GM18519 (cell line): ENCODE results near the gene NOD2.

Source experiments
- ATAC-seq: cut with Tn5 transposase; IDR thresholded peaks from one replicate; pipeline ENCODE4 v1.9.1; 2021; ENCODE audit warnings: mild to moderate bottlenecking, moderate library complexity; ENCODE audit not compliant: unreplicated experiment, low FRiP score

Gene NOD2

DNA sequence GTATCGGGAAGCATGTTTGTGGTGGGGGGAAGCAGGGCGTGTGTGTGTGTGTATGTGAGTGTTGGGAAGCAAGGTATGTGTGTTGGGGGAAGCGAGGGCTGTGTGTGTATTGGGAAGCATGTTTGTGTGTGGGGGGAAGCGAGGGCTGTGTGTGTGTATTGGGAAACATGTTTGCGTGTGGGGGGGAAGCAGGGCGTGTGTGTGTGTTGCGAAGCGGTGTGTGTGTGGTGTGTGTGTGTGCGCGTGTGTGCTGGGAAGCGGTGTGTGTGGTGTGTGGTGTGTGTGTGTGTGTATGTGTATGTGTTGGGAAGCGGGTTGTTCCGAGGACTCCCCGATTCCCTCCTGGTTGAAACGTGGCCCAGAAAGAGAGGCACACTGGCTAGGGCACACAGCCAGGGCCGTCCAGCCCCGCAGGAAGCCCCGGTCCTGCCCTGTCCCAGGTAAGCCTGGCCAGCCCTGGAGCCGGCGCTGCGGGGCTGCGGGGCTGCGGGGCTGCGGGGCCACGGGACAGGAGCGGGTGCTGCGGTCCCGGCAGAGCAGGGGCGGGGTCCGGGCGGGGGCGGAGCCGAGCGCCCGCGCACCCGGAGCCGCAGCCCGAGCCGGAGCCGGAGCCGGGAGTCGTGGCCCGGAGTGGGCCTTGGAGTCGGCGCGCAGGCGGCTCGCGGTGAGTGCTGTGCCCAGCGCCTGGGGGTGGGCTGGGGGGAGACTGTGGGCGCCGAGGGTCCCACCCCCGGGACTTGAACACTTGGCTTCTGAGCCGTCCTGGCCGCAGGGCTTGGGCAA, at the start of gene NOD2:
Gene NOD2, plus strand, starts transcription at position 608 of the 783 bp plus-strand sequence. CDS start 5,890 bp downstream, outside the sequence.
- no peak for ATAC-seq

DNA sequence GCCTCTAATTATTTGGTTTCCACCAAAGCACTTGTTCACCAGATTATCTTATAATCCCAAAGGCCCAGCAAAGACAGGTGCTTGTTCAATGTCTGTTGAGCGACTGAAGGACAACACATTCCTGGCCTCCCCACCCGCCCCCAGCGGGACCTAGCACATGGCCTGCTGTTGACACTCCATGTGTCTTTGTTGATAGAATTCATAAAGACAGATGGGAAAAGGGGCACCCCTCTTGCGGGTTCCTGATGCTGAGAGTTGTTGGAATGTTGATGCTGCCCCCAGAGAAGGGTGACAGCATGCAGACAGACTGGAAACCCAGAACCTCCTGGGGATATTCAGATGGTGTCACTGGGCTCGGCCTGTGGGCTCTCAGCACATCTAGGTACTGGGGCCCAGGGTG, 49.2 kb upstream of the NOD2 start:
- no peak for ATAC-seq

DNA sequence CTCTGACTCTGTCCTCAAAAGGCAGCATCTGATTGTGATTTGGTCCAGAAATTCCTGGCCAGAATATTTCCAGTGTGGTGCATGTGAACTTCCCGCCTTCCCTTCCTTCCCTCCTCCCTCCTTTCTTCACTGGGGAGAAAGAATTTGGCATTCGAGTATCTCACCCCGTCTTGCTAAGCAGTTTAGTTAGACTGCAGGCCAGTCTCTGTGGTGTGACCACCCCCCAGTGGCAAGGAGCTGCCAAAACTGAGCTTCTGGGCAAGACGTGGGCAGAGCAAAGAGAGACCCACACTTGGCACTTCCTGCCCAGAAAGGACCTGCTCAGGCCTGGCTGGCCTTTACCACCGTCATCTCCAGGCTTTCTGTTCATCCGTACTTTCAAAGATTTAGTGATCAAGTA, 48.7 kb upstream of the NOD2 start:
- ATAC-seq = no peak

DNA sequence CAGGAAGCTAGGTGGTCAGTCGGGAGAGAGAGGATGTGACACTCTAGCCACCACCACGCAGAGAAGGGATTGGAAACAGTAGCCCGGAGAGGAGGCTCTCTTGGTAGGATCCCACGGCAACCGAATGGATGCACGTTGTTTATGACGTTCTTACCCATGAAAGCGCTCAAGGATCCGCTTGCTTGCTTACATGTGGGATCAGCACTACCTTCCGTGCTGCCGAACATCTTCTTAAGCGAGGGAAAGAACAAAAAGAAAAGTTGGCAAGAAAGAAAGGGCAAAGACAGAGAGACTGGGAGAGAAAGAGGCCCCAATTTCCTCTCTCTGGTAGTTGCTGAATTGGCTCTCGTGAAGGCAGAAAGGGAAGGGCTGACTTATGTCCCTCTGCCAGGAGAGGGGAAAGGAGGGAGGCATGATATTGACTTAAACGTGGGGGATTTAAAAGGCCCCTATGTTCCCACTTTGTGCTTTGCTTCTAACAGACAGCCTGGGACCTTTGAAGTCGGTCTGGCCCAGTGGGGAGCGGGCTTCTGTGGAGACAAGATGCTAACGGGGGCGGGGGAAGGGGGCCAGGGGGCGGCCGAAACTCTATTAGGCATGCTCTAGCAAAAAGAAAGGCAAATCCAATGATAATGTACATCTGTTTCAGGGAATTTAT, 47.7 kb upstream of the NOD2 start:
- no peak for ATAC-seq

DNA sequence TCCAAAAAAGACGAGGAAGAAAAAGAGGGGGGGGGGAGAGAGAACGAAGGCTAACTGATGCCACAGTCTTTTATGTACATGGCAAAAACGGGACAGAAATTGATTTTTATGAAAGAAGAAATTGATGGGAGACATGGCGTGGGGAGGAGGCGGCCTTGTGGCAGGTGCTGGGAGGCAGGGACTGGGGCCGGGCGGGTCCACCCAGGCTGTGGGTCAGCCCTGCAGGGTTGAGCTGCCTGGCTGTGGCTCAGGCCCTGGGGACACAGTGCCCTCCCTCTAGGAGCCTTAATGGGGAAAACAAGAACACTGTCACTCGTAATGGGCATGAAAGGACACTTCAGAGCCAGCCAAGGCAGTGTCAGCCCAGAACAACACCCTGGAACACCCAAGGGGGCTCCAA, 47.1 kb upstream of the NOD2 start:
- ATAC-seq = no peak

DNA sequence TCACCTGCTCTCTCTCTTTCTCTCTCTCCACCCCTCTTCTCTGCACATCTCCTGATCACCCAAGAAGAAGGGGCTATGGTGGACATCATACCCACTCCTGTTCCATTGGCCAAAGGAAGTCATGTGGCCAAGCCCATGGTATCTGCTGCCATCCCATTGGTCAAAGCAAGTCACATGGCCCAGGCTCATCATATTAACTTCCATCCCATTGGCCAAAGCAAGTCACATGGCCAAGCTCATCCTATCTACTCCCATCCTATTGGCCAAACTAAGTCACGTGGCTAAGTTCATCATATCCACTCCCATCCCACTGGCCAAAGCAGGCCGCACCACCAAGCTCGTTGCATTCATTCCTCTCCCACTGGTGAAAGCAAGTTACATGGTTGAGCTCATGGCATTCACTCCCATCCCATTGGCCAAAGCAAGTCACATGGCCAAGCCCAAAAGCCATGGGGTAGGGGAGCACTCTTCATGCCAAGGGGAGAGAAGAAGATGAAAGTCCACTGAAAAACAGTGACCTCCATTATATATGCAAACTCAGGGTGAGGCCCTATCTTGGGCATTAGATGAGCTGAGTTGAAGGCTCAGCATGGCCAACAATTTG, 41.5 kb upstream of the NOD2 start:
- ATAC-seq = no peak

DNA sequence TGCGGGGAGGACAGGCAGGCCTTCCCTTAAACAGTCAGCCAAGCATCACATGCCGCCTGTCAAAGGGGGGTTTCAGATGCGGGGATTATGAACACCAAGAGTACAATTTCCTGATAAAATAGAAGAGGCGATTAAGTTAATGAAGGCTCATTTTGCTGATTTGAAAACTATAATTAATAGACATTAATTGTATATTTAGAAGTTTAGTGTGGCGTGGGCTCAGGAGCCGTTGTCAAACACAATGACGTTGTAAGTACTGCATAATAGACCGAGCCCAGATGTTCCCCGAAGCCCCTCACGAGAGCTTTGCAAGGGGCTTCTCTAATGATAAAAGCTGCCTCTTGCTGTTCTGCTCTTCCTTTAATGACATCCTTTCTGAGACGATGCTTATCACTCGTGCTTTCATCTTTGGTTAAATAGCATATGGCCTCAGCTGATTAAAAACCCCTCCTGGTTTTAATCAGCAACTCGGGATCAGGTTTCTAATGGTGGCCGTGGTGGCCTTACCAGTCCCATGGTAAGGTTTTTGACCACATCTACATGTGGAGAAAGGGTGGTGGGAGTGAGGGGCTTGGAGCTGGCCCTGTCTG, 40.5 kb upstream of the NOD2 start:
- no peak for ATAC-seq

DNA sequence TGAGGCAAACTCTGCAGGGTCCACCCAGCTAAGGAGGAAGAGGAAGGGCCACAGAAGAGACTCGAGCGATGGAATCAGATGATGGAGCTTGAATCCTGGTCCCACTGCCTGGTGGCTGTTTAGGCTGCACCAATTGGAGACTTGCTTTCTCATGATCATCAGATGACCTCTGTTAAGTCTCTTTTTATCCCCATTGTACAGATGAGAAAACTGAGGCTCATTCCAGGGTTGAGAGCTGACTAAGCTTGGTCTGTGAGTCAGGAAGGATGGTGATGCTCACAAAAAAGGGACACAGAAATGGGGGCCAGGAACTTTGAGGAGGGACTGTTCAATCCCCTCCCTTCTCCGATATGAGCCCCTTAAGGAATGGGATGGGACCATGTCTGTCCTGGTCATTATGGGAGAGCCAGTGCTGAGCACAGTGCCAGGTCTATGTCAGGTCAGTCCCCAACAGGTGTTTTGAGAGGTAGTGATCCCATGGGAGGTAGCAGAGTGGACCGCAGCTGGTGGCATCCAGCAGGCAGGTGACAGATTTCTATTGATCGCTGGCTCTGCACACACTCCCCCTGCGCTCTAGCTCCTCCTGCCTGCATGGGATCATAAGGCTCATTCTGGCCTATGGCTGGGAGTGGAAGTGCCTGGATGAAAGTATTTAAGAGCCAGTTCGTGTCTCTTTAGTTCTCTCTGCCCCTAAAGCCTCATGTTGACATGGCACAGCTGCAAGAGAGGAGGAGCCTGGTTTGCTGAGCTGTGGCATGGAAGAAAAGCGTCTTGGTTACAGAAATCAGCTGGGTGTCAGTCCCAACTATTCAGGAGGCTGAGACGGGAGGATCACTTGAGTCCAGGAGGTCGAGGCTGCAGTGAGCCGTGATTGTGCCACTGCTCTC, 39.5 kb upstream of the NOD2 start:
- ATAC-seq = no peak

DNA sequence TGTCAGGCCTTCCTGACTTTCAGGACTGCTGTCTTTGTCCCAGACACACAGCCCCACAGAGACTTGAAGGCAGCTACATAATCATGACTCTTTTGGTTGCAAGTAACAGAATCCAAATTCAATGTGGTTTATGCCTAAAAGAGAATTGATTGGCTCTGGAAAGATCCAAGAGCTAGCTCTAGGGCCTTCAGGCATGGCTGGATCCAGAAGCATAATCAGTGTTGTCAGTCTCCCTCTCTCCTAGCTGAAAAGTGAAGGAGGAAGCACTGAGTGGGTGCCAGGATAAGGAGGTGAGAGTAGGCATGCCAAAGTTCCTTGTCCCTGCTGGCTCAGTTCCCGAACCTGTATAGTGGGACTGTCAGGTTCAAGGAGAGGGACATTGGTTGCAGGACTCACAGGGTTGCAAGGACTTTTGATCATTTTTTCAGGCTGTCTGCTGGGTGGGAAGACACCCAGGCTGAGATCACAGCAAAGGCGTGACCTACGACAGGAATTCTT, 37.8 kb upstream of the NOD2 start:
- ATAC-seq = no peak

DNA sequence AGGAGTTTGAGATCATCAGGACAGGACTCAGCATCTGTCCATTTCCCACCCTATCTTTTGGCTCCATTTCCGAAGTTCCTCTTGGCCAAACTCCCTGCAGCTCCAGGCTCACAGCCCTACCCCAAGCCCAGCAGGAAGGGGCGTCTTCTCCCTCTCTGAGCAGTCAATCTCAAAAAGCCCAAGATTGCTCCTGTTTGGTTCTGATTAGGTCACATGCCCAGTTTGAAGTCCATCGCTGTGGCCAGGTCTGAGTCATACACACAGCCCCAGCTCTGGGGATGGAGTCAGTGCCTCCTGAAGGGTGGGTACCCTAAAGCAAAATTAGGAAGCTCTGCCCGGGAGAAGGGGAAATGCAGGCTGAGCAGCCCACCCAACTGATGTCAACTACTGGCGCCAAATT, 36.2 kb upstream of the NOD2 start:
- ATAC-seq = no peak

DNA sequence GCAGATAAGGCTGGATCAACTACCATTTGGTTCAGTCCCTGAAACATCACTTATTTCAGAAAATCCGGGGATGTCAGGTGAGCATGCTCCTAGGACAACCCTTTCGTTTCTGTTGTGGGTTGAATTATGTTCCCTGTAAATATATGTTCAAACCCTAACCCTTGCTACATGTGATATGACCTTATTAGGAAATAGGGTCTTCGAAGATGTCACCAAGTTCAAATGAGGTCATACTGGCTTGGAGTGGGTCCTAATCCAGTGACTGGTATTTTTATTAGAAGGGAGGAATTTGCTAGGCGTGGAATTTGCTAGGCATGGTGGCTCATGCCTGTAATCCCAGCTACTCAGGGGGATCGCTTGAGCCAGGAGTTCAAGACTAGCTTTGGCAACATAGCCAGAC, 33.6 kb upstream of the NOD2 start:
- ATAC-seq = no peak

DNA sequence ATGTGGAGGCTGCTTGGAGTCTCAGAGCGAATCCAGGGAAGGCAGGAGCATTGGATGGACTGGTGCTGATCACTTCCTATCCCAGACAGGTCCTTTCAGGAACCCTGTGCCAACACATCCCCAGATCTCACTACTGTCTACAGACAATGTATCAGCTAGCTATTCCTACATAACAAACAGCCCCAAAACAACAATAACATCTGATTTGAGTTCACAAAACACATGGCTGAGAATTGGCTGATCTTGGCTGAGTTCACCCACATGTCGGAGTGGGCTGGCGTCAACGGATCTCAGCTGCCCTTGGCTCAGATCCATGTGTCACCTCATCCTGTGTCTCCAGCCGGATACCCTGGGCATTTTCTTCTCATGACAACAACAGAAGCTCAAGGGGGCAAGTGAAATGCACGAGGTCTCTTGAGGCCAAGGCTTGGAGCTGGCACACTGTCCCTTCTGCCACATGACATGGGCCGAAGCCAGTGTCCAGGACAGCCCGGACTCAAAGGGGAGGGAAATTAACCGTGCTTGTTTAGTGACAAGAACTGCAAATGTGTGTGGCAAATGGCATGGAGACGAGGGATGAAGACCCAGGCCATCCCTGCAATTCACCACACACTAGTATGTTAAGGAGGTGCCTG, 31.0 kb upstream of the NOD2 start:
- ATAC-seq = no peak

DNA sequence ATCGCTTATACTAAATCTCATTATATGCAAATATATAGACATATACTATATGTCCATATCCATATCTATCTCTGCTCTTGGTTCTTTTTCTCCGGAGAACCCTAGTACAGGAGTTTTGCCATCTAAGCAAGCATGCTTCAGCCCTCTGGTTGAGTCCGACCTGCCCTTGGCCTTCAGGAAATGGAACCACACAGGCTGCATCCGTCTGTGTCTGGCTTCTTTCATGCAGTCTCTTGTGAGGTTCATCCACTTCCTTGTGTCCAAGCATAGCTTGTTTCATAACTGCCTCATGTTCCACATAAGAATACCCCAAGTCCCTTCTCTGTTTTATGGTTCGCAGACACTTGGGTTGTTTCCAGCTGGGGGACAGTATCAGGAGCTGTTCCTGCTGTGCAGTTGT, 29.1 kb upstream of the NOD2 start:
- no peak for ATAC-seq

DNA sequence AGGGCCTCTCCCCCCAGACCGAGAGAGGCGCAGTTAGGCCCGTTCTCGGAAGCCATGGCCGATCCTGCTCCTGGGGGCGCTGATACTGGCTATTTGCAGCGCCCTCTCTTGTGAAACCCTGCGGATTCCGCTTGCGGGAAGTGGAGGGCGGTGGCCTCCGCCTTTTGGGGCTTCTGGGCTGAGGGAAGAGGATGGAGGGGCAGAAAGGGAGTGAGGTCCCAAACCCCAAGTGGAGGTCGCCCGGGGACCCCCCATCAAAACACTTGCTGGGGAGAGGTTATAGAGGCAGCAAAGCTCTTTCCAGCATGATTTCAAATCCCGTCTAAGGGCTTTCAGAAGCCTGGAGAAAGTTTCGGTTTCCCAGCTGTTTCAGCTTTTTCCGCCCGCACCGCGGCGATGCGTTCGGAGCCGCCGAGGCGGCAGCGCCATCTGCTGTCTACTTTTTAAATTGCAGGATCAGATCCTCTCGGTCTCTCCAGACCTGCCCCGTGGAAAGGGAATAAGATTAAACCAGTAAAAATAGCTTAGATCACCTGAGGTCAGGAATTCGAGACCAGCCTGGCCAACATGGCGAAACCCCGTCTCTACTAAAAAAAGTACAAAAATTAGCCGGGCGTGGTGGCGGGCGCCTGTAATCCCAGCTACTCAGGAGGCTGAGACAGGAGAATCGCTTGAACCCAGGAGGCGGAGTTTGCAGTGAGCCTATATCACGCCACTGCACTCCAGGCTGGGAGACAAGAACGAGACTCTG, 28.1 kb upstream of the NOD2 start:
- no peak for ATAC-seq

DNA sequence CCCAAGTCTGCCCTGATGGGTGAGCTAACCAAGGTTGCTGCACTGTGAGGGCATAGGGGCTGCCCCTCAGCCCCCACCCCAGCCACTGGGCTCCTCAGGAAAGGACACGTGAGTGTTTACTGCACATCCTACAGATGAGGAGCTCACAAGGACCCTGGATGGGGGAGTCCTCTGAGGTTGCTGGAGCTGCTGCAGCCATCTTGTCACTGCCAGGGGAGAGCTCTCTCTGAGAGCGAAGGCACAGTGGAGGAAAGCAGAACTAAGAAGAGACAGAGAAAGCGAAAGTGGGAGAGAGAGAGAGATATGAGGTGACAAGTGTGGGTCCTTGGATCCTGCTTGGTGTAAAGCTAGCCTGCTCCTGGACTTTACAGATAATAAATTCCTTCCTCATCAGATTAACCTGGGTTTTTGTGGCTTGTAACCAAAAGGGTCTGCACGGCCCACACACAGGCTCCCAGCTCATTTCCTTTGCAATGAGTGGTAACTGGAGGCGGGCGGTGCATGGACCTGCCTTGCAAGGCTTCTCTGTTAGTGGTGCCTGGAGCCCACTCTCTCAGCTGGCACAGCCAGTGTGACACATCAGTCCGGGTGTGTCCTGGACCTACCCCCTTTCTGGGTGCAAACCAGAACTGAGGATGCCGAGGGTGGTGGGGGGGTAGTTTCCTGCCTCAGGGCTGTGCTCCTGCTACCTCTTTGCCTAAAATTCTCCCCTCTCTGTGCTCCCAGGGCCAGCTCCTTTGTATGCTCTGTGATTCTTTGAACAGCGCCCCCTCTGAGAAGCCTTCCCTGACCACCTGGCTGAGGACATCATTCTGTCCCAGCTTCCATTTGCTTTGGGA, 26.5 kb upstream of the NOD2 start:
- peak; percentile 77 for ATAC-seq

DNA sequence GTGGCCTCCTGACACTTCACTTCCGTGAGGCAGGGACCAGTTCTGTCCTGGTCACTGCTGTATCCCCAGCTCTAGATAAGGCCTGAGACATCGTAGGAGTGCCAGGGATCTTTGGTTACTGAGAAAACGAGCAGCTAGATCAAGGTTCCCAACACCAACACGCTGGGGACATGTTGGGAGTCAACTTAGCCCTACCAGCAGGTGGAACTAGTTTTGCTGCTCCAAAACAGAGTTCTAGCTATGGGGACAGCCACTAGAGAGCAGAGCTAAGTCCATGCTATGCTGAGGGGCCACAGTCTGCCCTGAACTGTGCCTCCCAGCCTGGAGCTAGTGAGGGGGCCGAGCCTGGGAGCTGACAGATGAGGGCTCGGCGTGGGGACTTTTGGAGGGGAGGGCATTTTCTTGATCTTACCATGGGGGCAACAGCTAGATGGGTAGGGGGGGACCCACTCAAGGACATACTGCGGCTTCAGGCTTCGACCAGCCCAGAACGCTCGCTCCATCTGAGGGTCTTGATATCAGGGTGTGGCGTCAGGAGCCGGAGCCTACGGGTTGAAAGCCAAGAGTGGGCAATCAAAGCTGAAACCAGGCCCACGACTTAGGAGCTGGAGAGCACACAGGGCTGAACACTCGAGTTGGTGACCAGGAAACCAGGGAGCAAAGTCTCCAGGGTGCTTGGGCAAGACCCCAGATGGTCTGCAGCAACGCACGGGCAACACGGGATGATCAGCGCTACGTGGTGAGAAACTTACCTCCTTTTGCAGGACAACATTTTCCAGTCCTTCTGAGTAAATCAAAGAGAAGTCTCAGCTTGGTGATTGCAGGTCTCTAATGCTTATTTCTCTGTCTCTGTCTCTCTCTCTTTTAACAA, 25.7 kb upstream of the NOD2 start:
- ATAC-seq = no peak

DNA sequence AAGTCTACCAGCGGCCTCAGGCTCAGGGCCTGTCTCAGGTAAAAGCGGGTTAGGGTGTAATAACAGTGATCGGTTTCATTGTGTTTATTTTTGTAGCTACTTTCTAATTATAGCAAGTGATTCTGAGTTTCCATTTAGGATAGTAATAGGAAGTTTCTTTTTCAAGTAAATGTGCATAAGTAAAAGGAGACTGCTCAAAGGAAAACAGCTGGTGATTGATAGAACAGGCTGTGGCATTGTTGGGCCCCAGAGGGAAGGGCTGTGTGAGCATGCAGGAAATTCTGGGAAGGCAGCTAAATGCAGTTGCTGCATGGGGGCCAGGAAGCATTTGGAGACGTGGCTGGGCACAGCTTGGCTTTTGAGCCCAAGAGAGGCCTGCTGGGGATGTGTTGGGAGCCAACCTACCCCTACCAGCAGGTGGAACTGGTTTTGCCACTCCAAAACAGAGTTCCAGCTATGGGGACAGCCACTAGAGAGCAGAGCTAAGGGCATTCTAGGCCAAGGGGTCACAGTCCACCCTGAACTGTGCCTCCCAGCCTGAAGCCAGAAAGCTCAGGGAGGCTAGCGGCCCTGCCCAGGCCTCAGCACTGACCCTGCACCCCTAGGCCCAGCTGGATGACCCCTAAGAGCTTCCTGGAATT, 24.9 kb upstream of the NOD2 start:
- ATAC-seq = no peak
